ENCODE measurements around the gene CD24. TPM values are rescaled to one million over a fixed set of nuclear protein-coding genes. Genes with fewer than 3 reads are reported as not detected.

The CD24 gene
- total RNA-seq, 4 donors from 2014 or later, result 5.1 to 235 (median 9.4) TPM

- Histone ChIP-seq H3K4me3 (no peak overlapping the region), H3K27ac (no peak overlapping the region), H3K9me3 (no peaks in the 10 kb centered on the region), H3K4me1 (no peaks in the 10 kb centered on the region), H3K36me3 (no peaks in the 10 kb centered on the region), H3K27me3 (no peaks in the 10 kb centered on the region)
- DNase-seq, result no peak
- no peak for TF ChIP-seq CTCF (IDR thresholded peaks at IDR 0.05)
- no peak for TF ChIP-seq POLR2A (IDR thresholded peaks at IDR 0.05)
- intact Hi-C loops (cut with DNase I; ENCODE audit: low total_unique reads), result no loop called here
Measured at GRCh38 chr6:106967936-106968555, 6.5 kb downstream of the CD24 start.

GRCh38 chr6:106966671-106967640, 7.6 kb downstream of the CD24 start:
- H3K4me3 ChIP-seq, result no peak overlapping the region
- intact Hi-C loops (cut with DNase I; ENCODE audit: low total_unique reads), result no loop called here
- no peaks in the 10 kb centered on the region for H3K27me3 ChIP-seq
- no peaks in the 10 kb centered on the region for H3K4me1 ChIP-seq
- TF ChIP-seq CTCF (IDR thresholded peaks at IDR 0.05) (no peak), POLR2A (IDR thresholded peaks at IDR 0.05) (no peak)
- DNase-seq, result no peak
- no peaks in the 10 kb centered on the region for H3K9me3 ChIP-seq
- no peak overlapping the region for H3K27ac ChIP-seq
- no peaks in the 10 kb centered on the region for H3K36me3 ChIP-seq

GRCh38 chr6:106966229-106966628, 8.3 kb downstream of the CD24 start:
- no peak for DNase-seq
- Histone ChIP-seq H3K9me3 (no peaks in the 10 kb centered on the region), H3K36me3 (no peaks in the 10 kb centered on the region), H3K4me1 (no peaks in the 10 kb centered on the region), H3K27me3 (no peaks in the 10 kb centered on the region), H3K27ac (no peak overlapping the region), H3K4me3 (no peak overlapping the region)
- TF ChIP-seq POLR2A (IDR thresholded peaks at IDR 0.05), result no peak
- no peak for TF ChIP-seq CTCF (IDR thresholded peaks at IDR 0.05)
- intact Hi-C loops (cut with DNase I; ENCODE audit: low total_unique reads), result no loop called here

GRCh38 chr6:106964954-106965353, 9.6 kb downstream of the CD24 start:
- no peak overlapping the region for H3K27ac ChIP-seq
- no peaks in the 10 kb centered on the region for H3K27me3 ChIP-seq
- H3K4me3 ChIP-seq, result no peak overlapping the region
- no peaks in the 10 kb centered on the region for H3K9me3 ChIP-seq
- intact Hi-C loops (cut with DNase I; ENCODE audit: low total_unique reads), result no loop called here
- DNase-seq, result no peak
- H3K36me3 ChIP-seq, result no peaks in the 10 kb centered on the region
- no peaks in the 10 kb centered on the region for H3K4me1 ChIP-seq
- TF ChIP-seq POLR2A (IDR thresholded peaks at IDR 0.05) (no peak), CTCF (IDR thresholded peaks at IDR 0.05) (no peak)

- TF ChIP-seq POLR2A (IDR thresholded peaks at IDR 0.05), result no peak
- no peak for TF ChIP-seq CTCF (IDR thresholded peaks at IDR 0.05)
- intact Hi-C loops (cut with DNase I; ENCODE audit: low total_unique reads), result no loop called here
- Histone ChIP-seq H3K9me3 (no peaks in the 10 kb centered on the region), H3K27ac (no peak overlapping the region), H3K36me3 (no peaks in the 10 kb centered on the region), H3K4me3 (no peak overlapping the region), H3K27me3 (no peaks in the 10 kb centered on the region), H3K4me1 (no peaks in the 10 kb centered on the region)
- DNase-seq, result no peak
Measured at GRCh38 chr6:106964099-106964498, 10.4 kb downstream of the CD24 start.

Data from uterus (tissue), 4 donors.